ENCODE data around the gene ARHGEF28. TPM values are rescaled to one million over a fixed set of nuclear protein-coding genes. Genes with fewer than 3 reads are reported as not detected.

The ARHGEF28 gene
- total RNA-seq, 1 experiment from 2014 or later = 6.1 TPM

- H3K9me3 ChIP-seq (ENCODE audit: control insufficient read depth in 1 of 2, insufficient read depth in 1 of 2, low read depth in 1 of 2, low read length in 2 of 2) = no peaks in the 10 kb centered on the region
- no peaks in the 10 kb centered on the region for H3K79me2 ChIP-seq (ENCODE audit: insufficient read depth, low read length)
- POLR2A ChIA-PET = no interaction called here
- H3K9ac ChIP-seq (ENCODE audit: low read length) = no peak overlapping the region
- no peaks in the 10 kb centered on the region for H3K27me3 ChIP-seq (ENCODE audit: insufficient read depth, low read length)
- no peak overlapping the region for H2AFZ ChIP-seq (ENCODE audit: low read depth, low read length, poor library complexity, severe bottlenecking)
- BruUV-seq (replicated peaks) = no TSS peak
- intact Hi-C loops (cut with micrococcal nuclease) = no loop called here
- H3K4me1 ChIP-seq (ENCODE audit: control insufficient read depth in 1 of 2, insufficient read depth in 2 of 2, low read length in 2 of 2) = no peaks in the 10 kb centered on the region
- DNase-seq (ENCODE audit: low read depth, low spot score) (no peak), ATAC-seq (no peak)
- CTCF ChIA-PET = interaction anchor here (1.0 kb wide), 1 partner anchor 9 kb away, joined by 5 read pairs; no protein-coding TSS in a partner anchor
- no peak for TF ChIP-seq TCF7L2 (IDR thresholded peaks at IDR 0.05; ENCODE audit: borderline replicate concordance, extremely low read depth, insufficient read depth, insufficient read length)
- peak; percentile 30; the same call in 1 of the 2 replicates for TF ChIP-seq RAD21 (IDR thresholded peaks at IDR 0.05; ENCODE audit: low read depth)
- no peak for TF ChIP-seq POLR2AphosphoS5 (IDR thresholded peaks at IDR 0.05; ENCODE audit: low read depth, low read length)
- TF ChIP-seq CBX3 (IDR thresholded peaks at IDR 0.05; ENCODE audit: low read depth) = no peak
- TF ChIP-seq SP1 (IDR thresholded peaks at IDR 0.05; ENCODE audit: low read depth) = no peak
- TF ChIP-seq, protein P1, sequence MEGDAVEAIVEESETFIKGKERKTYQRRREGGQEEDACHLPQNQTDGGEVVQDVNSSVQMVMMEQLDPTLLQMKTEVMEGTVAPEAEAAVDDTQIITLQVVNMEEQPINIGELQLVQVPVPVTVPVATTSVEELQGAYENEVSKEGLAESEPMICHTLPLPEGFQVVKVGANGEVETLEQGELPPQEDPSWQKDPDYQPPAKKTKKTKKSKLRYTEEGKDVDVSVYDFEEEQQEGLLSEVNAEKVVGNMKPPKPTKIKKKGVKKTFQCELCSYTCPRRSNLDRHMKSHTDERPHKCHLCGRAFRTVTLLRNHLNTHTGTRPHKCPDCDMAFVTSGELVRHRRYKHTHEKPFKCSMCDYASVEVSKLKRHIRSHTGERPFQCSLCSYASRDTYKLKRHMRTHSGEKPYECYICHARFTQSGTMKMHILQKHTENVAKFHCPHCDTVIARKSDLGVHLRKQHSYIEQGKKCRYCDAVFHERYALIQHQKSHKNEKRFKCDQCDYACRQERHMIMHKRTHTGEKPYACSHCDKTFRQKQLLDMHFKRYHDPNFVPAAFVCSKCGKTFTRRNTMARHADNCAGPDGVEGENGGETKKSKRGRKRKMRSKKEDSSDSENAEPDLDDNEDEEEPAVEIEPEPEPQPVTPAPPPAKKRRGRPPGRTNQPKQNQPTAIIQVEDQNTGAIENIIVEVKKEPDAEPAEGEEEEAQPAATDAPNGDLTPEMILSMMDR (IDR thresholded peaks at IDR 0.05 in 2 of 3, conservative IDR thresholded peaks at IDR 0.05 in 1 of 3; ENCODE audit: borderline replicate concordance in 1 of 3, insufficient read depth in 1 of 3, low read depth in 2 of 3, low read length in 2 of 3) = peak in 2 of 3 experiments; percentile 24 to 34; a peak in 2 of 6 replicates
- H4K20me1 ChIP-seq (ENCODE audit: insufficient read depth) = no peaks in the 10 kb centered on the region
- no peak overlapping the region for H3K27ac ChIP-seq (ENCODE audit: low read depth, low read length)
- RAD21 ChIA-PET (ENCODE audit: low non-redundant PET in 1 of 2, low total read pairs in 2 of 2, uncharacterized antibody in 2 of 2, unreplicated experiment in 2 of 2) = no interaction called here
- no peak overlapping the region for H3K4me2 ChIP-seq (ENCODE audit: low read length)
- H3K36me3 ChIP-seq (ENCODE audit: control insufficient read depth in 1 of 2, insufficient read depth in 2 of 2, low read length in 2 of 2) = no peaks in the 10 kb centered on the region
- no peak overlapping the region for H3K4me3 ChIP-seq (replicated peaks in 1 of 2; ENCODE audit: low read depth in 1 of 2, low read length in 2 of 2)
- H3K9me2 ChIP-seq (ENCODE audit: insufficient read depth) = no peaks in the 10 kb centered on the region; the same call in 1 of the 2 replicates
Observed at GRCh38 chr5:73783828-73784227, 157.8 kb downstream of the ARHGEF28 start.
